Measurements from ENCODE around the gene PRPF19.

DNA sequence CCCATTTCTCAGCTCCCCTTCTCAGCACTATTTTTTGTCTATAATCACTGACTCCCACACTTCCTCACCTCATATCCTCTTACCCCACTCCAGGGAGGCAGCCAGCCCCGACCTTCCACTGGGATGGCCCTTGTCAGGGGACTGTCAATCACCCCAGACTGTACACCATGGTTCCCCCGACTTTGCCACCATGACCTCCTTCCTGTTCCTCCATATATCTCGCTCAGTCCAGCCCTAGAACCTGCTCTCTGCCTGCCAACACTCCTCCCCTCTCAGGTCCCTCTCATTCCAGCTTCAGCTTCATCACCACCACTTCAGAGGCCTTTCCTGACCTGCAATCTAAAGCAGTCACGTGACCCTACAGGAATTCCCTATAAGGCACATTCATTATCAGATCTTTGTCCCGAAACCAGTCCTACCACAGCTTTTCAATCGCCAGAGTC lies 16.5 kb downstream of the PRPF19 start:
- TF ChIP-seq, protein P1, sequence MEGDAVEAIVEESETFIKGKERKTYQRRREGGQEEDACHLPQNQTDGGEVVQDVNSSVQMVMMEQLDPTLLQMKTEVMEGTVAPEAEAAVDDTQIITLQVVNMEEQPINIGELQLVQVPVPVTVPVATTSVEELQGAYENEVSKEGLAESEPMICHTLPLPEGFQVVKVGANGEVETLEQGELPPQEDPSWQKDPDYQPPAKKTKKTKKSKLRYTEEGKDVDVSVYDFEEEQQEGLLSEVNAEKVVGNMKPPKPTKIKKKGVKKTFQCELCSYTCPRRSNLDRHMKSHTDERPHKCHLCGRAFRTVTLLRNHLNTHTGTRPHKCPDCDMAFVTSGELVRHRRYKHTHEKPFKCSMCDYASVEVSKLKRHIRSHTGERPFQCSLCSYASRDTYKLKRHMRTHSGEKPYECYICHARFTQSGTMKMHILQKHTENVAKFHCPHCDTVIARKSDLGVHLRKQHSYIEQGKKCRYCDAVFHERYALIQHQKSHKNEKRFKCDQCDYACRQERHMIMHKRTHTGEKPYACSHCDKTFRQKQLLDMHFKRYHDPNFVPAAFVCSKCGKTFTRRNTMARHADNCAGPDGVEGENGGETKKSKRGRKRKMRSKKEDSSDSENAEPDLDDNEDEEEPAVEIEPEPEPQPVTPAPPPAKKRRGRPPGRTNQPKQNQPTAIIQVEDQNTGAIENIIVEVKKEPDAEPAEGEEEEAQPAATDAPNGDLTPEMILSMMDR (IDR thresholded peaks at IDR 0.05) = no peak
- TF ChIP-seq POLR2A (IDR thresholded peaks at IDR 0.05) = no peak
